ENCODE measurements around the gene AKR1C1. TPM values are rescaled to one million over a fixed set of nuclear protein-coding genes. Genes with fewer than 3 reads are reported as not detected.

AKR1C1 gene
- total and polyA plus RNA-seq, 2 of the 4 experiments (the other 2 are of a cell fraction), result 5.0 to 5.4 TPM

DNA sequence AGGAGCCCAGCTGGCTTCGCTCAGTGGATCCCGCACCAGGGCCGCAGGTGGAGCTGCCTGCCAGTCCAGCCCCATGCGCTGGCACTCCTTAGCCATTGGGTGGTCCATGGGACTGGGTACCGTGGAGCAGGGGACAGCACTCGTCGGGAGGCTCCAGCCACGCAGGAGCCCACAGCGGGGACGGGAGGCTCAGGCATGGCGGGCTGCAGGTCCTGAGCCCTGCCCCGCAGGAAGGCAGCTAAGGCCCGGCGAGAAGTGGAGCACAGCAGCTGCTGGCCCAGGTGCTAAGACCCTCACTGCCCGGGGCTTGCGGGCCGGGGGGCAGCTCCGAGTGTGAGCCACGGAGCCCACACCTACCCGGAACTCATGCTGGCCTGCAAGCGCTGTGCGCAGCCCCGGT, 25.9 kb upstream of the AKR1C1 start:
- intact Hi-C loops (cut with micrococcal nuclease) (no loop called here), in situ Hi-C loops (cut with MboI; ENCODE audit: low sequenced_read_pairs) (no loop called here), dilution Hi-C loops (cut with HindIII; ENCODE audit: low sequenced_read_pairs, unreplicated experiment) (no loop called here)
- Histone ChIP-seq H2BK20ac (ENCODE audit: low read depth, low read length) (no peak overlapping the region), H3K4me1 (ENCODE audit: control insufficient read depth, insufficient read depth, low read length) (peaks cover 4% of the 10 kb centered on the region), H4K8ac (ENCODE audit: low read depth in 2 of 2, low read length in 2 of 2) (no peak overlapping the region), H3K27ac (ENCODE audit: insufficient read depth, low read length) (no peak overlapping the region), H3K9ac (ENCODE audit: low read depth, low read length) (no peak overlapping the region), H3K27me3 (ENCODE audit: control insufficient read depth, insufficient read depth, low read length) (no peaks in the 10 kb centered on the region; the same call in 1 of the 2 replicates), H3K9me3 (ENCODE audit: control insufficient read depth, insufficient read depth, low read length) (no peaks in the 10 kb centered on the region), H3K9me1 (ENCODE audit: insufficient read depth, low read length) (no peaks in the 10 kb centered on the region), H3K18ac (ENCODE audit: low read depth, low read length) (no peak overlapping the region), H3K56ac (ENCODE audit: extremely low read depth, insufficient read depth, low read length) (no peak overlapping the region), H3K14ac (replicated peaks; ENCODE audit: low read depth, low read length) (no peak overlapping the region), H2BK120ac (ENCODE audit: low read depth, low read length) (no peak overlapping the region), H3K4ac (ENCODE audit: low read depth, low read length) (no peak overlapping the region), H2BK15ac (ENCODE audit: low read depth, low read length) (no peak overlapping the region), H2BK5ac (ENCODE audit: low read depth, low read length, poor library complexity, severe bottlenecking) (no peak overlapping the region), H3K36me3 (ENCODE audit: control insufficient read depth, insufficient read depth, low read length) (no peaks in the 10 kb centered on the region), H4K91ac (ENCODE audit: insufficient read depth, low read depth, low read length) (no peak overlapping the region), H4K5ac (ENCODE audit: low read depth, low read length) (no peak overlapping the region), H2AK5ac (ENCODE audit: low read depth, low read length) (no peak overlapping the region), H3K23ac (ENCODE audit: low read depth, low read length) (no peak overlapping the region), H3K4me2 (ENCODE audit: low read depth, low read length) (no peak overlapping the region), H3K79me1 (ENCODE audit: low read depth in 1 of 2, low read length in 2 of 2) (no peaks in the 10 kb centered on the region), H2AFZ (replicated peaks; ENCODE audit: low read length, poor library complexity) (no peak overlapping the region), H4K20me1 (ENCODE audit: insufficient read depth, low read length) (no peaks in the 10 kb centered on the region), H2AK9ac (replicated peaks; ENCODE audit: low read depth, low read length, poor library complexity) (no peak overlapping the region), H3K4me3 (ENCODE audit: insufficient read depth, low read depth, low read length) (no peak overlapping the region)
- ChIA-PET CTCF (no interaction called here), POLR2A (ENCODE audit: unreplicated experiment) (no interaction called here)
- no TSS peak for BruUV-seq (replicated peaks)
- ATAC-seq (ENCODE audit: low read depth), result no peak
- TF ChIP-seq MAFK (IDR thresholded peaks at IDR 0.05; ENCODE audit: low read depth, low read length) (no peak), CEBPB (IDR thresholded peaks at IDR 0.05; ENCODE audit: low read depth, low read length) (no peak), MXI1 (IDR thresholded peaks at IDR 0.05; ENCODE audit: borderline replicate concordance, low read depth, low read length) (no peak)
- no peak for DNase-seq
- WGBS, 2 experiments (ENCODE audit: extremely low coverage in 2 of 2, insufficient read length in 1 of 2), result 97% methylated on average over 6 of the region's 23 CpGs; no CpG with 5 or more reads in 1 of the 2 experiments

Measured in IMR-90 (cell line).